ENCODE data around the gene NTNG2.
A peak's percentile ranks its signal among the peaks of the same experiment; 100 is the strongest.

NTNG2 gene

DNA sequence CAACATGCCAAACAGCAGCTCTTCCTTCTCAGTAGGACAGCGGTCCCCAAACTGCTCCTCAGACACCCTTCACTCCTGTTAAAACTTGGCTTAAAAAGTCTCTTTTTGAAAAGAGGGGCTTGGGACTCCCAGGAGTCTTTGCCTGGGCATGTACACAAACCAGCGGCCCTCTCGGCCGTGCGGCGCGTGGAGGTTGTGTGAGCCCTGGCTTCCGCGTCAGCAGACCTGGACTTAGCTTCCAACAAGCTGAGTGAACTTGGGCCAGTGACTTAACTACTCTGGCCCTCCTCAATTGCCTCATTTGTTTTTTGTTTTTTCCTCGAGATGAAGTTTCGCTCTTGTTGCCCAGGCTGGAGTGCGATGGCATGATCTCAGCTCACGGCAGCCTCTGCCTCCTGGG, 15.3 kb upstream of the NTNG2 start:
- DNase-seq (ENCODE audit: low spot score), result no peak

DNA sequence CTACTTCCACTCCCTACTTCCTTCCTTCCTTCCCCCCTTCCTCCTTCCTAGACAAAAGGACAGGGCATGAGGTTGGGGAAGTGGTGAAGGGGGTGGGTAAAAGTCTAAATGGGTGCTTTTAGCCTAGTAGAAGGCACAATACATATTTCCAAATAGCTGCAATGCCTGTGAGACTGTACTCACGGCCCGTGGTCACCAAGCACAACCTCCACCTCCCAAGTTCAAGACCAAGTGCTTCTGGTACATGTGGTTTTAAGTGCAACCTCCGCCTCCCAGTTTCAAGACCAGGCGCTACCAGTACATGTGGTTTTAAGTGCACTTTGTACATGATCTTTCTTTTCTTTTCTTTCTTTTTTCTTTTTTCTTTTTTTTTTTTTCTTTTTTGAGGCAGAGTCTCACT, 14.5 kb upstream of the NTNG2 start:
- no peak for DNase-seq (ENCODE audit: low spot score)

DNA sequence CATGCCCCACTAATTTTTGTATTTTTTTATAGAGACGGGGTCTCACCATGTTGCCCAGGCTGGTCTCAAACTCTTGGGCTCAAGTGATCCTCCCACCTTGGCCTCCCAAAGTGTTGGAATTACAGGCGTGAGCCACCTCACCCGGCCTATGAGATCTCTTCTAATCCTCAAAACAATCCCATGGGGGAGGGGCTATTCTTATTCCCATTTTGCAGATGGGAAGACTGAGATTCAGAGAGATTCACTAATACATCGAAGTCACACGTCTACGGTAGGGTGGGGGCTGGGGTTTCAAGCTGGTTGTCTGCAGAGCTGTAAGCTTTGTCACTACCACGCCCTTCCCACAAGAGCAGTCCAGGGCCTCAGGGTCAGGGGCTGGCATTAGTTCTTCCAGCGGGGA, 14.0 kb upstream of the NTNG2 start:
- no peak for DNase-seq (ENCODE audit: low spot score)

DNA sequence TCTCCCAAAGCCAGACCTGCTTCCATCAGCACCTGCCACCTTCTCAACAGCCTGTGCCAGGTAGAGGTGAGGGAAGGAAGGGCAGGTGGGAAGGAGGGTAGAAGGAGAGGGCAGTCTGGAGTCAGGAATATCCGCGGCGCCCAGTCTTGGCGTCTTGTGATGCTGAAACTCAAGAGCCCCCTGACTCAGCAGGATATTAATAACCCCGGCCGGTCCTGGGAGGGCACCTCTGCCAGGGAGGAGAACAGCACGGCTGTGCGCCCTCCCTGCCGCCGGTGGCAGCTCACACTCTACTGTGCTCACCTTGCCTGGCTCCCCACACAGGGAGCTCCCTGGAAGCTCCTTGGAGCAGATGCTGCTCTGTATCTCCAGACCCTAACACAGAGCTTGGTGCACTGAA, 11.6 kb upstream of the NTNG2 start:
- DNase-seq (ENCODE audit: low spot score), result no peak

DNA sequence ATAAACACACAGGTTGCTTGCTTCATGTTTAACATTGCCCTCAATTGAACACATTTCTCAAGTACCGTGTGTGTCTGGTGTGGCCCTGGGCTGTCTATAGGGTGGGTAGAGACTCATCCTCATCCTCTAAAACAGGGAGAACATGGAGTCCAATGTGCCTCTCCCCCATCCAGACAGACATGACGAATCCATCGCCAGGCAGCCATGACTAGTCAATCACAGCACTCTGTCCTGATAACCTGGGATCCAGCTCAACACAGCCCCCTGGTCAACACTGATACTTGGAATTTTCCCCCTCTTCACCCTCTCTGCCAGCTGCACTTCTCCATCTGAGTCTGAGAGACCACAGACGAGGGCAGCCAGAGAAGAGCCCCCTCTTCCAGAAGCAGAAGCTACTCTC, 10.7 kb upstream of the NTNG2 start:
- no peak for DNase-seq (ENCODE audit: low spot score)

DNA sequence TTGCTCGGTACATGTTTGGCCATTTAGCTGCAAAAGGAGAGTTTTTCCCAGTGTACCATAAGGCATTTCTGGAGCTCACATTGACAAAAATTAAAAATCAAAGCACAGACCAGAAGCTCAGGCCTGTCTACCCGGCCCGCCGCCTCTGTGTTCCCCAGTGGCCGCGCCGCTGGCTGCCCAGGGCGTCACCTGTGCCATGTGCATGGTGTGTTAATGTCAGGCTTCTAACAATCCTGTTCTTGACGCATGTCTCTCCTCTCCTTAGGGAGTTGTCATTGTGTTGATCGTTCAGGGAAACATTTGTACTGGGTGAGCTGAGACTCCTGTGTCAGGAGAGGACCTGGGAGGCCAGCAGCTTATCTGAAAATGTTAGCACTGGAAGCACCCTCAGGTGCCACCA, 9.6 kb upstream of the NTNG2 start:
- no peak for DNase-seq (ENCODE audit: low spot score)

DNA sequence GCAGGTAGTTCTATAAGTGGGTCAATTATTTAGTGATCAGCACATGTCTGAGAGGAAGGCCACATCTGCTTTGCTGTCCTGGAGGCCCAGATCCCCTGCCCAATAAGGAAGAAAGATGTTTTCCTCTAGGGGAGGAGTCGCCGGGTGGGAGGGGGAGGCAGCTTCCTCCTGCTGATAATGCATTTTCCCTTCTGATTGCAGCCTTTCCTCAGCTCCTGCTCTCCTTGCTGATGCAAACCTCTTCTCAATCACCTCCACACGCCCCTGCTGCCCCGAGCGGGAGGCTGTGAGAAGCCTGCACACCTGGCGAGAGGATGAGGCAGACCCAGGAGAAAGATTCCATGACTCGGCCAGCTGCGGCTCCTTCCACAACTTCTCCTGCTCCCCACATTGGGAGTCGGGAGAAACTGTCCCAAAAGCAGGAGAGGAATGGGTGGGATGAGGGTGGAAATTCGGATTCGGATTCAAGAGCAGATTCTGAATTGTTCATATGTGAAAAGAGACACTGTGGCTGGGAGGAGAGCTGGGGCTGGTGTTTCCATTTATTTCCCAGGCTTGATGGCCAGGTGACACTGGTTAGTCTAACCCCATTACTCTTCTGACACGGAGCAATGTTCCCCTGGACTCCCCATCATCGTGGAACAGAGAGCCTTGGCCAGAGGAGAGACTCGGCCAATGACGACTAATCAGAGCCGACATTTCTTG, 6.8 kb upstream of the NTNG2 start:
- DNase-seq (ENCODE audit: low spot score), result no peak

DNA sequence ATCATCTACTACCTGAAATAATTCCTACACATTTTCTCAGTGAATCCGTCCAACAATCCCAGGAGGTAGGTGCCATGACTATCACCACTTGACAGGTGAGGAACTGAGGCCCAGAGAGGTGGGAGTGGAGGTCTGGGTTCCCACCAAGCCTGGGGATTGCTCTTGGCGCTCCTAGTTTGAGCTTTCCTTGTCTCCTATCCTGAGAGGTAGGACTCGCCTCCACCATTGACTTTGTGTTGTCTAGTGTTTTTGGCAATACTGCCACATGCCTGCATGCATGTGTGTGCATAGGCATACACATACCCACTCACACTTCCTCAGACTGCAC, 6.3 kb upstream of the NTNG2 start:
- DNase-seq (ENCODE audit: low spot score), result no peak

DNA sequence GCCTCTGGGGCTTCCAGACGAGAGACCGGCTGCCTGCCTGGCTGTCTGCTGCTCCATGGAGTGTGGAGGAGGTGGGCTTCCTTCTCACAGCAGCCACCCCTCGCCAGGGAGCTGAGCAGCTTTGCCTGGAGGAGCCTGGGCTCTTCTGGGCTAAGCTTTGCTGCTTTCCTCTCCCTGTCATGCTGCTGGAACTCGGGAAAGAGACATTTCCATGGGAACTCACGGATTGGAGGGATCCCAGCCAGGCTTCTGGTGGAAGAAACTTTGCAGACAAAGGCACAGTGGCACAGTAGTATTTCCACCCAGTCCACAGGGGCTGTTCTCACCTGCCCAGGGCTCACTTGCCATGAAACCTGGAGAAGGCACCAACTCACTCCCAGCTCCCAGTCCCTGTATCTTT, 5.6 kb upstream of the NTNG2 start:
- DNase-seq (ENCODE audit: low spot score), result no peak

DNA sequence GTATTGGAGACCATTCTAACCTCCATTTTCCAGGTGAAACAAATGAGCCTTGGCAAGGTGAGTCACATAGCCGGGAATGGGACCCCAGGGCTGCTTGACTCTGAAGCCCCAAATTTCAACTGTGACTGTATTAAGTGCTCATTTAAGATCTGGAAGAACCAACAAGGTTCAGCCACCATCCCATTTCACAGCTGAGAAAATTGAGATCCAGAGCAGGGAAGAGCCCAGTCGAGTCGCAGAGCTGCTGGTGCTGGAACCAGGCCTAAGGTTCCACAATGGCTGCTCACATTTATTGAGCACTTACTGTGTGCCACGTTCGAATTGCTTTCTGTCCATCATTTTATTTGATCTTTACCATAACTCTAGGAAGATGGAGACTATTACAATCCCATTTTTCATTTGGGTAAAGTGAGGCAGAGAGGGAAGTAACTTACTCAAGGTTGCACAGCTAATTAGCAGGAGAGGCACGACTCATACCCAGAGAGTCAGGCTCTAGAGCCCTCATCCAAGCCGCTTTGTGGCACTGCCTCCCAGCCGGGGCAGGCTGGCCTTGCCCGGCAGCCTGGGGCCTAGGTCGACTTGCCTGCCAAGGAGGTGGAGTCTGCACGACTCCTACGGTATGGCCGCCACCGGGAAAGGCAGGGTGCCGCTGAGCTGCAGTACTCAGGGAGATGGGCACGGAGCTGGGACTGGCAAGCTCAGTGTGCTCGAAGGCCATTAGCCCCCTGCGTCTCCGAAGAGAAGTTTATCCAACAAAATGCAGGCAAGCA, 4.3 kb upstream of the NTNG2 start:
- no peak for DNase-seq (ENCODE audit: low spot score)

DNA sequence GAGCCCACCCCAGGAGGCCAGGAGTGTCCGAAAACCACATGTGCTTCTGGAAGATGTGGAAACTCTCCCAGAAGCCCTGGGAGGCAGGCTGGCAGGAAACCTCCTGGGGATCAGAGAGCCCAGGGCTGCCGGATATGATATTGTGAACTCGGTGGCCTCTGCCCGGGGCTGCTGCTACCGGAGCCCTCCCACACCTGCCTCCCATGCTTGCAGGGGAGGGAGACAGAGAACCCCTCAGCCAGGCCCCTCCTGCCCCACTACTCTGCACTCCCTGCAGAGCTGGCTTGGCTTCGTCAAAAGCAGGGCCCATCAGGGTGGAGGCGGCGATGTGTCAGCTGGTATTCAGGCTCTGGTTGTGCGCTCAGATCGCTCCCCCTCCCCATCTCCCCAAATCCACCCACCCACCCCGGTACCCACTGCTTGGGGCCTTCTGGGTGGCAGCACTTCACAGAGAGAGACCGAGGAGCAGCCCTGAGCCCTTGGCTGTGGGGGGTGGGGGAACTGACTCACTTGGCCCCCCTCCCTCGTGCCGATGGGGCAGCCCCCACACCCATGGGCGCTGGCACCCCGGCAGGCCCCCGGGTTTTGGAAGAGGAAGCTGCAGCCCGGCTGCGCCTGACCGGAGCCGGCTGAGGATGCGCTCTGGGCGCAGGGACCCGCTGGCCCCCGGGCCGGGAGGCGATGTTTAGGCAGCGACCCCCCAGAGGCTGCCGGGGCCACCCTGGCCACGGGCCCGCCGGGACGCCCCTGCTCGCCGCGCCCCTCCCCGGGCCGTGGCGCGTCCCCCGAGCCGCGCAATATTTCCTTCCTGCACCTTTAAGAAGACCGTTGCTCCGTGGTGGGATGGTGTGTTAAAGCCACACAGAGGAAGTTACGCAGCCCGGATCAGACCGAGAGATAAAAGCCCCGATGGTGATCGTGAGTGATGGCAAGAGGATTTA, 786 bp upstream of the NTNG2 start:
- no peak for DNase-seq (ENCODE audit: low spot score)

DNA sequence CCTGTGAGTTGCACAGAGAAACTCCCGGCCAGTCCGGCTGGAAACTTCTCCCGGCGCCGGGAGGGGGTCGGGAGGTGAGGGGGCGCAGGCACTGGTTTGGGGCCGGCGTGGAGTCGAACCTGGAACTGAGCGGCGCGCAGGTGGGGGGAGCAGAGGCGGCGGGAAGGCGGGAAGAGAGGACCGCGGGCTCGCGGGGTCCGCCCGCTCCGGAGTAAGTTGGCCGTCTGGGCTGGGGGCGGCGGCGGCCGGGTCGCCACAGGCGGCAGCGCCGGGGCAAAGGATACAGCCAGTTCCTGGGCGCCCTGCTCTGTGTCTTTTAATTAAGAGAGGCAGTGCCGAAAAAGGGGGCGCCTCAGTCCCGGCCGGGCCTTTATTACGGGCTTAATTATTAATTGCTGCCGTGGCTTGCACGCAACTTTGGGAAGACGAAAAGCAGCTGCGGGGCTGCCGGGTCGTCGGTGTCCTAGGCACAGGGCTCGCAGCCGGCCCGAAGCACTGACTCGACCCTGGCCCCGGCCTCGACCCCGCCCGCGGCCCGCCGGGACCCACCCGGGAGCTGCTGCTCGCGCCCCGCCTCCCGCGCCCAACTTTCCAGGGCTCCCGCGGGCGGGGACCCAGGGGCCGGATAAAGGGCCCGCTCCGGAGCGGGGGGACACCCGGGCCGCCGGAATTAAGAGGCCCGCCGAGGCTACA, 1.1 kb downstream of the NTNG2 start:
- DNase-seq (ENCODE audit: low spot score), result no peak

DNA sequence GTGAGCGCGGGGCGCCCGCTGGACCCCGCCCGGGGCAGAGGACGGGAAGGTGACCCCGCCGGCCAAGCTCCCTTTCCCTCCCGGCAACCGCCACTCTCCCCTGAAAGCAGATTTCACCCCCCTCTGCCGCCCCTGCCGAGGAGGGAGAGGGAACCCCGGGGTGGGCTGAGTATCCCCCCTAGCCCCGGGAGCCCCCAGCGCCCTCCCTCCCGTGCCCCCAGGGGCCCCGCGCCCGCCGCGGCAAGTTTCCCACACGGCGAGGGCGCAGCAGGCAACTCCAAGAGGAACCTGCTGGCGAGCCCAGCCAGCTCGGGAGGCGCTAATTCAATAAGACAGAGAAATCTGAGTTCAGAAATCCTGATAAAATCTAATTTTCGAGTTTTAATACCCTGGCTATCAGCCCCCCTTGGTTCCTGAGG, 1.6 kb downstream of the NTNG2 start:
- DNase-seq (ENCODE audit: low spot score), result no peak

DNA sequence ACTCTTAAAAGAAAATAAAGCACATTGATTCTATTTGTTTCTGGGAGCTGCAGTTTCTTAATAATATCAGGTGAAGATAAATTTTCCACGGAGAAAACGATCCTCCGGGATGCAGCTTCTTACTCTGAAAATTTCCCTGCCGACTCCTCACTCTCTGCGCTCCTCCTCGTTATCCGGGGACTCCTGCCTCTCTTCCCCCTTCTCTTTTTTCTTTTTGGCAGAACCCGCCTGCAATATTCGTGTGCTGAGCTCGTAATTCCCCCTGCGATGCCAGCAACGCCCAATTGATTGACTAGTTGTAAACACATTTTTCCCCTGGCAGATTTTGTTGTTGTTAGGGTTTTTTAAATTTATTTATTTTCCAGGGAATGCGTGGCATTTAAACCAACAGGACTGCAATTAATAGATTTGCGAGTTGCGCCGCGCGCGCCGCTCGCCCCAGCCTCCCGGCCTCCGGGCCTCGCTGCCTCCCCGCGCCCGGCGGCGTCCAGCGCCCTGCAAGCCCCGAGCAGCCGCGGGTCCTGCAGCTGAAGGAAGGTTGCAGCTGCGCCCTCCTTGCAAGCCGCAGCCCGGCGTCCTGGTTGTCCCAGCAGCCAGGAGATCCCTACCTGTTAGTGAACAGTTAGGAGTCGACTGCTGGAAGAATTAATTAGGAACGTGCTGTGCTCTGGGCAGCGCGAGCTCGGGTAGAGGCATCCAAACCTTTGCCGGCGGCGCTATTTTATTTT, 2.2 kb downstream of the NTNG2 start:
- DNase-seq (ENCODE audit: low spot score), result no peak

DNA sequence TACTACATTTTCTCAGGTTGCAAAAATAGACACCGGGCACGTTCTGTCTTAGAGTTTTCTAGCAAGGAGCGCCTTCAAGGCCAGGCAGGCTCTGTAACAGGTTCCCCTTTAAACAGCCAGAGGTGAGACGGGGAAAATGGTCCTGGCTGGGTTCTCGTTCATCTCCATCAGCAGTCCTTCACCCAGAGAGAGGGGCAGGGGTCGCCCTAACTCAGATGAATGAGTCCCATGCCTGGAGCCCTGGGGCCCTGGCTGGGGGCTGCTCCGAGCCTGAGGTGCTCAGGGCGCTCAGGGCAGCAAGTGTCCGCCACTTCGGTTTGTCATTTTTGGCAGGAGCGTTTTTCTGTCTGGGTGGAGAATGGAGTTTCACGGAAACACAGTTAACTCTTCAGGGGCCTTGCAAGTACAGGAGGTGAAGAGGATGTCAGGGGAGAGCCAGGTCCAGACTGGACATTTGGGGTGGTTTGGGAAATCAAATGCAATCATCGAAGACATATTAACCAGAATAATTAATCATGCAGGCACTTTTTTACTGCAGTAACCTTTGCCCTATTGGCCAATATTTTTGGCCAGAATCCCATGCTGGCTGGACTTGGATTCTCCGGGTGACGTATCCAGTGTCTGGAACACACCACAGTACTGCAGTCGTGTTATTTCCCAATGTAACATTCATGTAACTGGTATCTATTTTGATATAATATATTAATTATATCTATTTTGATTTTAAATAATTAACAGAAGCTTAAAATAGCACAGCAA, 2.9 kb downstream of the NTNG2 start:
- DNase-seq (ENCODE audit: low spot score), result no peak

DNA sequence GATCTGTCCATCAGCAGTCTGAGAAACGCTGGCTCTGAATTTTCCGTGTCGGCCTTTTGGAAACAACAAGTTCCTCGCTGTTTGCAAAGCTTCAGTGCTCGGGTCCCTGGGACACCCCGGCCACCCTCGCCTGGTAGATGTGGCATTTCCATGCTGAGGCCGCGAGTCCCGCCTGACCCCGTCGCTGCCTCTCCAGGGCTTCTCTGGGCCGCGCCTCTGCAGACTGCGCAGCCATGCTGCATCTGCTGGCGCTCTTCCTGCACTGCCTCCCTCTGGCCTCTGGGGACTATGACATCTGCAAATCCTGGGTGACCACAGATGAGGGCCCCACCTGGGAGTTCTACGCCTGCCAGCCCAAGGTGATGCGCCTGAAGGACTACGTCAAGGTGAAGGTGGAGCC, 4.7 kb downstream of the NTNG2 start:
- DNase-seq (ENCODE audit: low spot score), result no peak

DNA sequence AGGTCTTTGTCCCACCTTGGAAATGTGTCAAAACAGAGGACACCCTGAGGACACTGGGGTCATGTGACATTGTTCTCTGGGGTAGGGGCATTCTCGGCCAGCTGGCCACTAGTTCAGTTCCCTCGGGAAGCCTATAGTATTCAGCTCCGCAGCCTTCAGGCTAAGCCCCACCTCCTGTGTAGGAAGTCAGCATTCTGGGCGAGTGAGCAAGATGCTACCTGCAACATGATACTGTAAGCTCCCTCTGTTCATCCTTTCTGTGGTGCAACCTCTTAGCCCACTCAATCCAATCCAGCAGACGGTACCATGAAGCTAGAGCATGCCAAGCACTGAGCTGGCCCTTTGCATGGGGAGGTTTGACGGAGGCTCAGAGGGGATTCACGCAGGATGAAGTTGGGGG, 5.3 kb downstream of the NTNG2 start:
- DNase-seq (ENCODE audit: low spot score), result no peak

DNA sequence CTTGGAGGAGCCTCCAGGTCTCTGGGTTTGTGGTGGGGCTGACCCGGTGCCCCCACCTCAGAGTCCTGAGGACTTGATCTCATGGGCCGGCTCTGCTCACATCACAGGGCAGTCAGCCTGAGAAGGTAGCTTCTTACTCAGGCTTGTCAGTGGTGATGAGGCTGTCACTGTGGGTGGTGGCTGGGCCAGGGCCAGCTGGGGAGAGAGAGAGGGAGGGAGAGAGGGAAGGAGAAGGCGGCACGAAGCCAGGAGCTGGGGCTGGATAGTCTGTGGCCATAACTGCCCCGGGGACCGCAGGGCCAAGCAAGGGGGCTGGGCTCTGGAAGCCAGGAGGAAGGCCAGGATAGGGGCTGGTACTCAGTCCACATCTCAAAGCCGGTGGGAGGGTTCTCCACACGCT, 6.5 kb downstream of the NTNG2 start:
- no peak for DNase-seq (ENCODE audit: low spot score)

DNA sequence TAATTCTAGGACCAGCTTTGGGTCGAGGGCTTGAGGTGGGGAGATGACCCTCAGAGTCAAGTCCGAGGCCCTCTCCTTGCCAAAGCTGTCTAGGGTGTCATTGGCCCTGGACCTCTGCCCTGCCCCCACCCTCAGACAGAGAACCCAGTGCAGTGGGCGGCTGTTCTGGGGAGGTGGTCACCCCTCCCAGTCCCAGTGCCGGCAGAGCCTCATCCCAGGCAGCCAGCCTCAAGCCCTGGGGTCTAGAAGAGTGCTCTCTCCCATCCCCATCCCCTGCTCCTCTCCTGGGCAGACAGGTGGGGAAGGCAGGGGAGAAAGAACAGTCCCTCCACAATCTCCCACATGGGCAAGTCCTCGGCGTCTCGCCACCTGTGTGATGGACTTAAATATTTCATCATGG, 7.0 kb downstream of the NTNG2 start:
- DNase-seq (ENCODE audit: low spot score), result no peak

DNA sequence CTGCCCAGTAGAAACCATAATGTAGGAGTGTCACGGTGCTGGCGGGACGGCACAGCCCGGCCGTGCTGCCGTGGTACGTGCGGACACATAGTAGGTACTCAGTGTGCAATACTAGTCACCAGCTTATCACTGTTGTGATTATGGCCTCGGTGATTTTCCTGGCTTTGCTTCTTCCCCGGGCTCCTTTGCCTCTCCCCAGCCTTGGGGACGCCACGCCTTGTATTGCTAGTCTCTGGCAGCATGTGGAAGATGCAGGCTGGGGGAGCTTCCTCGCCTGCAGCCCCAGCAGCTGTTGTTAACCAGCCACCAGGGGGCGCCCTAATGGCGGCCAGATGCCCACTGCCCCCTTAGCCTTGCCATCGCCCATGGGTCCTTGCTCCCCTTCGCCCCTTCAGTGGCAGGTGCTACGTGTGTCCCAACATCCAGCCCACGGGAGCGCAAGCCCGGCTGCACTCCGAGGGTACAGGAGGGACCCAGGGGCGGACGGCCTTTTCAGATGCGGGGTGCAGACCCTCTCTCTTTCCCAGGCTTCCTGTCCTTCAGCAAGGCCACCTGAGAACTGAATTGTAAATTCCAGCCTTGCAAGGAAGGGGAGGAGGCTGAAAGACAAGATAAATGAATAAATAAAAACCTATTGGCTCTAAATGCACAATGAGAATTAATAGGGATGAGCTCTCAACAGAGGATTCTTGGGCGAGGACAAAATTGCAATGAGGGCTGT, 8.0 kb downstream of the NTNG2 start:
- DNase-seq (ENCODE audit: low spot score), result peak; percentile 74
